ENCODE measurements around the gene FRY. TPM values are rescaled to one million over a fixed set of nuclear protein-coding genes. Genes with fewer than 3 reads are reported as not detected.
A peak's percentile ranks its signal among the peaks of the same experiment; 100 is the strongest.

The FRY gene
- polyA plus RNA-seq, 1 experiment = 24.6 TPM

DNA sequence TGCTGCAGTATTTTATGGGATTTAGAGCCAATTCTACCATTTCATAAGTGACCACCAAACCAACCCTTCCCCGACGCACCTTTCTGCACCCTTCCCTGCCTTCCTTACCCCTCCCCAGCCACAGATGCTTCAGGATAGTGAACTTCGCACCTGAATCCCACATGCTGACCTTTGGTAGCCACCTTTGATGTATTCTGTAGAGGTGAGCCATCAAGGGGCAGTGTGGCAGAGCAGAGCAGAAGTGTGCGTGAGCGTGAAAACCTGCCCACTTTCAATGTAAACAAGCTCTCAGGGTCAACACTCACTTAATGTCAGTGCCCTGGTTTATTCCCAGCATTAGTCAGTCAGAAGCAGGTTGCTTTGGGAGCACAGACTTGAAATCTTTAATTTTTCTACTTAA is 107.7 kb downstream of the FRY start:
- no peaks in the 10 kb centered on the region for H3K27me3 ChIP-seq (ENCODE audit: control insufficient read depth, insufficient read depth, low read length)
- TF ChIP-seq, protein P1, sequence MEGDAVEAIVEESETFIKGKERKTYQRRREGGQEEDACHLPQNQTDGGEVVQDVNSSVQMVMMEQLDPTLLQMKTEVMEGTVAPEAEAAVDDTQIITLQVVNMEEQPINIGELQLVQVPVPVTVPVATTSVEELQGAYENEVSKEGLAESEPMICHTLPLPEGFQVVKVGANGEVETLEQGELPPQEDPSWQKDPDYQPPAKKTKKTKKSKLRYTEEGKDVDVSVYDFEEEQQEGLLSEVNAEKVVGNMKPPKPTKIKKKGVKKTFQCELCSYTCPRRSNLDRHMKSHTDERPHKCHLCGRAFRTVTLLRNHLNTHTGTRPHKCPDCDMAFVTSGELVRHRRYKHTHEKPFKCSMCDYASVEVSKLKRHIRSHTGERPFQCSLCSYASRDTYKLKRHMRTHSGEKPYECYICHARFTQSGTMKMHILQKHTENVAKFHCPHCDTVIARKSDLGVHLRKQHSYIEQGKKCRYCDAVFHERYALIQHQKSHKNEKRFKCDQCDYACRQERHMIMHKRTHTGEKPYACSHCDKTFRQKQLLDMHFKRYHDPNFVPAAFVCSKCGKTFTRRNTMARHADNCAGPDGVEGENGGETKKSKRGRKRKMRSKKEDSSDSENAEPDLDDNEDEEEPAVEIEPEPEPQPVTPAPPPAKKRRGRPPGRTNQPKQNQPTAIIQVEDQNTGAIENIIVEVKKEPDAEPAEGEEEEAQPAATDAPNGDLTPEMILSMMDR (IDR thresholded peaks at IDR 0.05; ENCODE audit: low read depth, low read length) = no peak
- no peak for DNase-seq (ENCODE audit: low read depth, low spot score)
- H3K27ac ChIP-seq (ENCODE audit: low read depth, low read length) = no peak overlapping the region
- H3K9me3 ChIP-seq (ENCODE audit: control insufficient read depth, insufficient read depth, low read length) = no peaks in the 10 kb centered on the region
- H3K4me3 ChIP-seq (ENCODE audit: low read depth, low read length) = no peak overlapping the region
- POLR2A ChIA-PET = no interaction called here
- CTCF ChIA-PET = no interaction called here

DNA sequence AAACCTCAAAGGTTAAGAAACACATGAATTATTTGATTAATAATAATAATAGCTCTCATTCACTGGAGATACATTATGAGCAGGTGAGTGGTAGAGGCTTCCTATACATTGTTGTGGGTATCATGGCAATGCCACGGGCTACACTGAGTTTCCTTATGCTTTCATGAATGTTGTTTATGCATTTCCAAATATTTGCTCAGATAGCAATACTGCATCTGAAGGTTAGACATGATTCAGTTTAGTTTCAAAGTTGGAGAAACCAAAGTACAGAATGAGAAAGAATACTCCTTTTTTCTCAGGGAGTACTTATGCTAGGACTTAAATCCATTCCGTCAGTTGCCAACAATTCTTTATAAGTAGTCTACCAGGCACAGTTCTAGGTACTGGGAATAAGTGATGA is 108.5 kb downstream of the FRY start:
- no peak for DNase-seq (ENCODE audit: low read depth, low spot score)
- ChIA-PET POLR2A (no interaction called here), CTCF (interaction anchor here (1.6 kb wide), 1 partner anchor 25 kb away, joined by 7 read pairs; no protein-coding TSS in a partner anchor)
- Histone ChIP-seq H3K9me3 (ENCODE audit: control insufficient read depth, insufficient read depth, low read length) (no peaks in the 10 kb centered on the region), H3K27ac (ENCODE audit: low read depth, low read length) (no peak overlapping the region), H3K27me3 (ENCODE audit: control insufficient read depth, insufficient read depth, low read length) (no peaks in the 10 kb centered on the region), H3K4me3 (ENCODE audit: low read depth, low read length) (no peak overlapping the region)
- TF ChIP-seq, protein P1 (IDR thresholded peaks at IDR 0.05; ENCODE audit: low read depth, low read length) = no peak

DNA sequence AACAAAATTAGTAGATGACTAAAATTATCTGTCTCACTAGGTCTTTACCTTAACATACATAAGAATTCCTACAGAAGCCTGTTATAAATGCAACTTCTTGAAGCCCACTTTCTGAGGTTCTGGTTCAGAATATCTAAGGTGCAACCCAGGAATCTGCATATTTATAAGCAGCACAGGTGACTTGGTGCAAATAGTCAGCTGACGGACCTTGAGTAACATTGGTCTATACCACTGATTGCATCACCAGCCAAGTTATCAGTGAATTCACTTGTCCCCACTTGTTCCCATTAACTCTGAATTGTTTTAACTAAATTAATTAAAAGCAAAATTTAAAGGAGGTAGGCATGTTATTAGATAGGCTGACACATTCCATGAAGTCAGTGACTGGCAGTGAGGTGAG is 109.9 kb downstream of the FRY start:
- no peaks in the 10 kb centered on the region for H3K27me3 ChIP-seq (ENCODE audit: control insufficient read depth, insufficient read depth, low read length)
- DNase-seq (ENCODE audit: low read depth, low spot score) = no peak
- H3K4me3 ChIP-seq (ENCODE audit: low read depth, low read length) = no peak overlapping the region
- no peaks in the 10 kb centered on the region for H3K9me3 ChIP-seq (ENCODE audit: control insufficient read depth, insufficient read depth, low read length)
- no peak overlapping the region for H3K27ac ChIP-seq (ENCODE audit: low read depth, low read length)
- ChIA-PET POLR2A (no interaction called here), CTCF (no interaction called here)
- TF ChIP-seq, protein P1 (IDR thresholded peaks at IDR 0.05; ENCODE audit: low read depth, low read length) = no peak

DNA sequence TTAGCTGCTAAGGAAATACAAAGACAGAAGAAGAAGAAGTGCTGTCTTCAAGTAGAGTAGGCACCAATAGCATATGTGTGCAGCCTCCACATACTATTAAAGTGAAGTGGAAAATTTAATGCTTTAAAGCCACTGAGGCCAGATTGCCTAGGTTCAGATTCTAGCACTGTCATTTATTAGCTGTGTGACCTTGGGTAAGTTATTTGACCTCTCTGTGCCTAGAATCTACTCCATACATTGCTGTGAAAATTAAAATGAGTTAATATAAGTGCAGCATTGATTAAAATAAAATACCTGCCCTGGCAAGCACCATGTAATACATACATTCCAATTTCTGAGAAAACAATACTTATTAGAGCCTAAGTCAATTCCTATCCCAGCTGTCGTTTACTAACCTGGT is 110.5 kb downstream of the FRY start:
- POLR2A ChIA-PET = no interaction called here
- TF ChIP-seq, protein P1 (IDR thresholded peaks at IDR 0.05; ENCODE audit: low read depth, low read length) = no peak
- Histone ChIP-seq H3K27ac (ENCODE audit: low read depth, low read length) (no peak overlapping the region), H3K4me3 (ENCODE audit: low read depth, low read length) (no peak overlapping the region), H3K27me3 (ENCODE audit: control insufficient read depth, insufficient read depth, low read length) (no peaks in the 10 kb centered on the region), H3K9me3 (ENCODE audit: control insufficient read depth, insufficient read depth, low read length) (no peaks in the 10 kb centered on the region)
- CTCF ChIA-PET = no interaction called here
- DNase-seq (ENCODE audit: low read depth, low spot score) = no peak

DNA sequence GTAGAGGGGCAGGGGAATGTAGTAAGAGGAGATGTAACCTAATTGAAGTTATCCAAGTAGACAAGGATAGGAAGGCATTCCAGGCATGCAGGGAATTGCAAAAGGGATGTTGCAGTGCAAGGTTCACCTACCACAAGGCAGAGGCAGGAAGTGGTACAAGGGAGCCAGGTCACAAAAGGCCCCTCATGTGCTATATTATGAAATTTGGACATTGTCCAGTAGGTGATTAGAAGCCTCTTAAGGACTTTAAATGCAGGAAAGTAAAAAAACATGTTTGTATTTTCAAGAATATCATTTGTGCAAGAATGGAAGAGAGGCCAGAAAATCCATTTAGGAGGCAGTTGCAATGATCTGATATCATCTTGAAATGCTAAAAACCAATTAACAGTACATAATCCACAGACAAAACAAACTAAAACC is 111.4 kb downstream of the FRY start:
- Histone ChIP-seq H3K27ac (ENCODE audit: low read depth, low read length) (no peak overlapping the region), H3K27me3 (ENCODE audit: control insufficient read depth, insufficient read depth, low read length) (no peaks in the 10 kb centered on the region), H3K9me3 (ENCODE audit: control insufficient read depth, insufficient read depth, low read length) (no peaks in the 10 kb centered on the region), H3K4me3 (ENCODE audit: low read depth, low read length) (no peak overlapping the region)
- POLR2A ChIA-PET = no interaction called here
- CTCF ChIA-PET = no interaction called here
- peak; percentile 36 for DNase-seq (ENCODE audit: low read depth, low spot score)
- TF ChIP-seq, protein P1 (IDR thresholded peaks at IDR 0.05; ENCODE audit: low read depth, low read length) = no peak

Measured in AG04450 (cell line).